HEK293T (cell line): ENCODE data around the gene DOHH.

ENCODE experiments used
- FOXM1 ChIP-seq: fragments of 450-650 bp; IDR thresholded peaks from 2 replicates; pipeline ENCODE4 v1.6.1; 2017; ENCODE audit warnings: mild to moderate bottlenecking, borderline replicate concordance
- NFRKB ChIP-seq: fragments of 450-650 bp; IDR thresholded peaks from 2 replicates; pipeline ENCODE4 v1.6.1; 2016; ENCODE audit warnings: mild to moderate bottlenecking, moderate library complexity

DNA sequence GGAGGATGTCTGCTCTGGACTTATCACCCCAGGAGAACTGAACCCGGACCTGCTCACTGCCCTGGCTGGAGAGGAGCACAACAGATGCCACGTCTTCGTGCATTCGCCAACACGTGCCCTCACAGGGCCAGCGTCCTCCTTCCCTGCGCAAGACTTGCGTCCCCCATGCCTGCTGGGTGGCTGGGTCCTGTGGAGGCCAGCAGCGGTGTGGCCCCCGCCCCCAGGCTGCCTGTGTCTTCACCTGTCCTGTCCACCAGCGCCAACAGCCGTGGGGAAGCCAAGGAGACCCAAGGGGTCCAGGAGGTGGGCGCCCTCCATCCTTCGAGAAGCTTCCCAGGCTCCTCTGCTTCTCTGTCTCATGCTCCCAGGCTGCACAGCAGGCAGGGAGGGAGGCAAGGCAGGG, 35.1 kb upstream of the DOHH start:
- TF ChIP-seq FOXM1 (no peak), NFRKB (no peak)
